B cell (primary cell): ENCODE results near the gene MCRIP2. TPM values are rescaled to one million over a fixed set of nuclear protein-coding genes. Genes with fewer than 3 reads are reported as not detected.

Experiments used
- ATAC-seq: fragments of 200-7000 bp; cut with Tn5 transposase; one replicate; pipeline ENCODE4 v1.10.0; 2021; ENCODE audit warnings: low read depth, mild to moderate bottlenecking, moderate number of reproducible peaks, moderate library complexity
- CTCF ChIA-PET: fragments of 350-600 bp; sonication (Branson Sonifier 250); formaldehyde crosslinking; loops from one replicate; lab custom pipeline; 2021; ENCODE audit warnings: antibody characterized with exemption, inconsistent platforms; lab: Charles Lee
- POLR2A ChIA-PET: fragments of 350-600 bp; sonication (Branson Sonifier 250); formaldehyde crosslinking; loops from one replicate; lab custom pipeline; 2021; ENCODE audit warnings: antibody characterized with exemption; lab: Charles Lee
- DNase-seq: peaks from one replicate; pipeline ENCODE4 v3.0.0; 2013
- H2AFZ ChIP-seq: 2 replicates; pipeline ENCODE4 v1.6.1; 2012; ENCODE audit warnings: mild to moderate bottlenecking, low read depth, low read length; ENCODE audit not compliant: insufficient read depth, poor library complexity, severe bottlenecking
- H3K27ac ChIP-seq, 2 donors: 1 replicate in 1 of 2; 2 replicates in 1 of 2; pipeline ENCODE4 v1.5.1; 2012 to 2013; ENCODE audit warnings: low read length in 2 of 2, mild to moderate bottlenecking in 2 of 2, moderate library complexity in 1 of 2
- H3K27me3 ChIP-seq, 4 experiments: fragments of 200-600 bp in 1 of 4; sonication (generic) in 1 of 4; replicated peaks in 1 of 4; 1 replicate in 2 of 4; 2 replicates in 2 of 4; pipeline versions ENCODE4 v1.6.1 to v1.7.0; 2013 to 2016; ENCODE audit warnings: low read length in 3 of 4, mild to moderate bottlenecking in 2 of 4, mixed read lengths in 1 of 4, moderate library complexity in 1 of 4; ENCODE audit not compliant: insufficient read depth in 4 of 4, control insufficient read depth in 3 of 4; ENCODE audit errors: control extremely low read depth in 1 of 4
- H3K36me3 ChIP-seq, 2 experiments: replicated peaks in 1 of 2; 1 replicate in 1 of 2; 2 replicates in 1 of 2; pipeline versions ENCODE4 v1.6.1 to v1.7.1; 2013; ENCODE audit warnings: low read length in 1 of 2; ENCODE audit not compliant: insufficient read depth in 2 of 2, control insufficient read depth in 1 of 2; ENCODE audit errors: control extremely low read depth in 1 of 2, extremely low read depth in 1 of 2
- H3K4me1 ChIP-seq, 2 donors: fragments of 200-600 bp in 1 of 2; sonication (generic) in 1 of 2; 1 replicate in 1 of 2; 2 replicates in 1 of 2; pipeline versions ENCODE4 v1.5.1 to v1.6.1; 2013 to 2017; ENCODE audit warnings: low read length in 2 of 2; ENCODE audit not compliant: control insufficient read depth in 2 of 2, insufficient read depth in 2 of 2
- H3K4me2 ChIP-seq: replicated peaks from 2 replicates; pipeline ENCODE3; 2012; ENCODE audit warnings: mild to moderate bottlenecking, low read depth, low read length; ENCODE audit not compliant: poor library complexity, severe bottlenecking
- H3K4me3 ChIP-seq, 5 experiments: fragments of 200-600 bp in 1 of 5; sonication (generic) in 1 of 5; 1 replicate in 3 of 5; 2 replicates in 2 of 5; pipeline versions ENCODE4 v1.5.1 to v1.7.0; 2011 to 2016; ENCODE audit warnings: low read length in 4 of 5, mild to moderate bottlenecking in 4 of 5, low read depth in 2 of 5, control low read depth in 1 of 5, moderate library complexity in 1 of 5; ENCODE audit not compliant: insufficient read depth in 1 of 5; ENCODE audit errors: control extremely low read depth in 1 of 5, extremely low read depth in 1 of 5
- H3K79me2 ChIP-seq: fragments of 200-600 bp; sonication (generic); one replicate; pipeline ENCODE4 v1.6.0; 2016; ENCODE audit warnings: low read length; ENCODE audit not compliant: control insufficient read depth, insufficient read depth
- H3K9ac ChIP-seq: fragments of 200-600 bp; sonication (generic); 2 replicates; pipeline ENCODE4 v1.6.1; 2017; ENCODE audit warnings: mild to moderate bottlenecking, low read length, moderate library complexity
- H3K9me3 ChIP-seq, 3 donors: one replicate each; pipeline versions ENCODE4 v1.6.1 to v1.7.1; 2013; ENCODE audit warnings: low read length in 2 of 3; ENCODE audit not compliant: control insufficient read depth in 2 of 3, insufficient read depth in 1 of 3; ENCODE audit errors: control extremely low read depth in 1 of 3
- H4K20me1 ChIP-seq: 2 replicates; pipeline ENCODE4 v1.6.0; 2012; ENCODE audit warnings: mild to moderate bottlenecking, low read length; ENCODE audit not compliant: insufficient read depth, control insufficient read depth, poor library complexity, severe bottlenecking
- H3K27ac Mint-ChIP-seq: one replicate; pipeline ENCODE4 v1.8.0; 2021; ENCODE audit warnings: mixed read lengths
- H3K27me3 Mint-ChIP-seq: one replicate; pipeline ENCODE4 v1.8.0; 2021; ENCODE audit warnings: mixed read lengths
- H3K4me1 Mint-ChIP-seq: one replicate; pipeline ENCODE4 v1.8.0; 2021; ENCODE audit warnings: mixed read lengths
- H3K4me3 Mint-ChIP-seq: one replicate; pipeline ENCODE4 v1.8.0; 2021; ENCODE audit warnings: mixed read lengths
- H3K9me3 Mint-ChIP-seq: one replicate; pipeline ENCODE4 v1.8.0; 2022; ENCODE audit warnings: mixed read lengths; ENCODE audit not compliant: insufficient read depth
- CTCF ChIP-seq: fragments of 200-600 bp; IDR thresholded peaks from one replicate; pipeline ENCODE4 v1.8.0; 2022; ENCODE audit warnings: antibody characterized with exemption, mild to moderate bottlenecking
- EZH2 ChIP-seq: IDR thresholded peaks from 2 replicates; pipeline ENCODE4 v1.6.1; 2012; ENCODE audit warnings: borderline replicate concordance, low read depth, mild to moderate bottlenecking, moderate library complexity, low read length; ENCODE audit not compliant: insufficient read depth, poor library complexity, severe bottlenecking
- WGBS: methylation state at CpG from one replicate; pipeline ENCODE4 v1.1.5; 2013; ENCODE audit warnings: missing lambda C conversion rate; ENCODE audit not compliant: insufficient coverage; 5-methylcytosine and 5-hydroxymethylcytosine counted together
- intact Hi-C: fragments of 100-400 bp; cut with micrococcal nuclease; formaldehyde crosslinking; loops from one replicate; pipeline ENCODE4 v1.10.0; 2022
- polyA plus RNA-seq: library from polyadenylated mRNA; depleted of rRNA; stranded (reverse); fragments of >200 nt; gene quantifications from 2 replicates; pipeline ENCODE4 v1.2.3, GENCODE V29; 2012
- total RNA-seq, 2 donors: library from RNA; stranded (reverse); fragments of 120-200 nt in 1 of 2; gene quantifications; 1 replicate in 1 of 2; 2 replicates in 1 of 2; pipeline versions ENCODE4 v1.2.3 to v1.2.4, GENCODE V29; 2013 to 2022

MCRIP2 gene
- total and polyA plus RNA-seq, 2 donors (not counting 1 experiment from before 2014, with no cell fraction given): 29.2 to 46.0 TPM

DNA sequence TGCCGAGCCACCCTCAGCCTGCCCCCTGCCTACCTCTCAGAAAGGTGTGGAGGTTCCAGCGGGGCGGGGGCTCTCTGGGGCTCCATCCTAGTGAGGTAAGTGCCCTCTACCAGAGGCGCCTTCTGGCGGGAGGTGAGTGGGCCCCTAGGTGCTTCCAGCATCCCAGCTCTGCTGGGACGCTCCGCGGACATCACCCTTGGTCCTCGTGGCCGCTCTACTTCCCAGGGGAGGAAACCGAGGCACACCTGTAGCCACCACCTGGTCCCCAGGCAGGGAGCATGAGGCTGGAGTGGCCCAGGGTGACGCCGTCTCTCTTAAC lies 1.4 kb downstream of the MCRIP2 start:
- no peaks in the 10 kb centered on the region for H3K36me3 ChIP-seq
- intact Hi-C loops: no loop called here
- no peak for ATAC-seq
- H3K27me3 ChIP-seq: no peaks in the 10 kb centered on the region
- H3K9ac ChIP-seq: peak overlapping the region; percentile 73
- TF ChIP-seq EZH2: no peak
- TF ChIP-seq CTCF: no peak
- H3K79me2 ChIP-seq: peaks cover 14% of the 10 kb centered on the region
- H3K4me3 Mint-ChIP-seq: peak overlapping the region; percentile 74
- no peaks in the 10 kb centered on the region for H3K9me3 ChIP-seq
- H3K9me3 Mint-ChIP-seq: no peaks in the 10 kb centered on the region
- peak overlapping the region; percentile 87 for H3K4me2 ChIP-seq
- WGBS: 89% methylated on average over 10 of the region's 13 CpGs
- peak overlapping the region in 1 of 2 donors; percentile 33 for H3K27ac ChIP-seq
- H3K27me3 Mint-ChIP-seq: no peaks in the 10 kb centered on the region
- peak overlapping the region in 3 of 5 experiments; percentile 40 to 75 (median 55) for H3K4me3 ChIP-seq
- peaks cover 14% of the 10 kb centered on the region for H4K20me1 ChIP-seq
- peaks cover 19 to 41% of the 10 kb centered on the region in 2 donors for H3K4me1 ChIP-seq
- peaks cover 24% of the 10 kb centered on the region for H3K4me1 Mint-ChIP-seq
- CTCF ChIA-PET: no interaction called here
- H2AFZ ChIP-seq: no peak overlapping the region
- no peak for DNase-seq
- POLR2A ChIA-PET: interaction anchor here (0.7 kb wide), 1 partner anchor 1479 kb away, joined by 5 read pairs; no protein-coding TSS in a partner anchor
- H3K27ac Mint-ChIP-seq: peak overlapping the region; percentile 61

DNA sequence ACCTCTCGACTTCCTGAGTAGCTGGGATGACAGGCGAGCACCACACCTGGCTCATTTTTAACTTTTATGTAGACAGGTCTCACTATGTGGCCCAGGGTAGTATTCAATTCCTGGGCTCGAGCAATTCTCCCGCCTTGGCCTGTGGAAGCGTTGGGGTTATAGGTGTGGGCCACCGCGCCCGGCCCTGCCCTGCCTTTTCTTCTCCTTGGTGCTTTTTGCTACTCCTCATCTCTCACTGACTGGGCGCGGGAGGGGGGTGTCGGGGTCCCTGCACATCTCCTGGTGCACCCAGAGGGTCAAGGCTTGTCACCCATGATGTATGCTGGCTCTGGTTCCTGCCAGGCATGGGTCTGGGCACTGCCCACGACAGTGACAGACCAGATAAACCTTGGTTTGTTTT lies 2.9 kb downstream of the MCRIP2 start:
- H3K4me1 Mint-ChIP-seq: peaks cover 23% of the 10 kb centered on the region
- ATAC-seq (no peak), DNase-seq (no peak)
- no peak overlapping the region for H2AFZ ChIP-seq
- H3K27me3 Mint-ChIP-seq: no peaks in the 10 kb centered on the region
- H3K4me1 ChIP-seq: peaks cover 22 to 36% of the 10 kb centered on the region in 2 donors
- WGBS: 98% methylated on average over 11 of the region's 12 CpGs
- no peaks in the 10 kb centered on the region for H3K27me3 ChIP-seq
- peaks cover 14% of the 10 kb centered on the region for H4K20me1 ChIP-seq
- CTCF ChIA-PET: no interaction called here
- H3K79me2 ChIP-seq: peaks cover 14% of the 10 kb centered on the region
- no peak overlapping the region for H3K27ac ChIP-seq
- H3K9me3 ChIP-seq: peaks cover 0 to 2% (median 0%) of the 10 kb centered on the region in 3 donors
- no peak overlapping the region for H3K4me2 ChIP-seq
- no peaks in the 10 kb centered on the region for H3K9me3 Mint-ChIP-seq
- H3K36me3 ChIP-seq: no peaks in the 10 kb centered on the region
- peak overlapping the region; percentile 34 for H3K4me3 Mint-ChIP-seq
- POLR2A ChIA-PET: no interaction called here
- no peak for TF ChIP-seq EZH2
- no peak for TF ChIP-seq CTCF
- H3K4me3 ChIP-seq: no peak overlapping the region
- no peak overlapping the region for H3K27ac Mint-ChIP-seq
- H3K9ac ChIP-seq: no peak overlapping the region
- intact Hi-C loops: no loop called here
